K562 (cell line): Measurements from ENCODE around the gene TXNRD2. TPM values are rescaled to one million over a fixed set of nuclear protein-coding genes. Genes with fewer than 3 reads are reported as not detected.

Experiments used
- ATAC-seq: fragments of 200-7000 bp; cut with Tn5 transposase; 3 replicates; pipeline ENCODE4 v1.9.1; 2020; ENCODE audit warnings: moderate library complexity
- BruUV-seq: library from RNA; stranded (reverse); fragments of 400-500 nt; replicated peaks from 2 replicates; lab custom pipeline; 2021; lab: Mats Ljungman, UMichigan
- CTCF ChIA-PET: fragments of 300-600 bp; formaldehyde crosslinking; extraction: SDS; loops from one replicate; lab custom pipeline; 2021; ENCODE audit warnings: low intra/inter-chr PET ratio; lab: Yijun Ruan, JAX
- POLR2A ChIA-PET: fragments of 300-600, 350-650 bp; sonication (Branson Sonifier 250); formaldehyde crosslinking; extraction: SDS; loops from one replicate; lab custom pipeline; 2021; ENCODE audit warnings: antibody characterized with exemption, inconsistent platforms; lab: Yijun Ruan, JAX
- DNase-seq, 4 experiments: peaks; one replicate each; pipeline versions ENCODE4 v3.0.0 to v3.0.0-alpha.2; 2011 to 2018; ENCODE audit warnings: low spot score in 3 of 4, mixed read lengths in 3 of 4; ENCODE audit errors: extremely low read depth in 1 of 4
- FAIRE-seq: peaks from 2 replicates; lab custom pipeline; 2011; peaks lifted over from hg19 to GRCh38; lab: Jason Lieb, UNC
- H2AFZ ChIP-seq: 2 replicates; pipeline ENCODE4 v1.6.0; 2011; ENCODE audit warnings: low read depth, low read length, control low read depth, inconsistent platforms
- H3K27ac ChIP-seq: fragments of 200-600 bp; 3 replicates; pipeline ENCODE4 v1.8.0; 2011; ENCODE audit warnings: low read depth, mild to moderate bottlenecking, control low read depth, inconsistent platforms, low read length, moderate library complexity, mixed read lengths; ENCODE audit errors: extremely low read depth
- H3K27me3 ChIP-seq, 2 experiments: fragments of 300-600 bp in 1 of 2; 2 replicates in 1 of 2; 3 replicates in 1 of 2; pipeline versions ENCODE4 v1.6.0 to v1.8.0; 2011; ENCODE audit warnings: inconsistent platforms in 2 of 2, low read length in 2 of 2, mild to moderate bottlenecking in 1 of 2, mixed read lengths in 1 of 2, moderate library complexity in 1 of 2; ENCODE audit not compliant: control insufficient read depth in 2 of 2, insufficient read depth in 2 of 2
- H3K36me3 ChIP-seq: fragments of 300-600 bp; 3 replicates; pipeline ENCODE4 v1.8.0; 2011; ENCODE audit warnings: mild to moderate bottlenecking, low read length, inconsistent platforms; ENCODE audit not compliant: control insufficient read depth, insufficient read depth
- H3K4me1 ChIP-seq, 2 experiments: fragments of 200-600 bp in 1 of 2; replicated peaks in 1 of 2; 2 replicates in 1 of 2; 3 replicates in 1 of 2; pipeline versions ENCODE4 v1.5.1 to v1.8.0; 2011; ENCODE audit warnings: inconsistent platforms in 2 of 2, low read length in 2 of 2, mild to moderate bottlenecking in 1 of 2, mixed read lengths in 1 of 2, moderate library complexity in 1 of 2; ENCODE audit not compliant: control insufficient read depth in 2 of 2, insufficient read depth in 2 of 2
- H3K4me2 ChIP-seq: 2 replicates; pipeline ENCODE4 v1.6.1; 2011; ENCODE audit warnings: low read length, control low read depth, inconsistent platforms, mixed read lengths; ENCODE audit not compliant: insufficient read depth
- H3K4me3 ChIP-seq: fragments of 200-600 bp; sonication (generic), shearing (Covaris generic); 2 replicates; pipeline ENCODE4 v1.5.1; 2016; ENCODE audit warnings: control low read depth, inconsistent platforms
- H3K79me2 ChIP-seq: fragments of 200-600 bp; 3 replicates; pipeline ENCODE4 v1.8.0; 2011; ENCODE audit warnings: low read length, inconsistent platforms; ENCODE audit not compliant: control insufficient read depth, insufficient read depth
- H3K9ac ChIP-seq, 2 experiments: 2 replicates each; pipeline versions ENCODE4 v1.6.0 to v1.6.1; 2011; ENCODE audit warnings: low read depth in 2 of 2, low read length in 2 of 2, control low read depth in 1 of 2, inconsistent platforms in 1 of 2, mild to moderate bottlenecking in 1 of 2, mixed read lengths in 1 of 2; ENCODE audit not compliant: insufficient read depth in 1 of 2
- H3K9me1 ChIP-seq: one replicate; pipeline ENCODE4 v1.6.0; 2011; ENCODE audit warnings: inconsistent platforms, mild to moderate bottlenecking, low read length, moderate library complexity; ENCODE audit not compliant: control insufficient read depth, insufficient read depth
- H3K9me3 ChIP-seq: replicated peaks from 2 replicates; pipeline ENCODE4 v1.5.1; 2011; ENCODE audit warnings: low read depth, low read length, inconsistent platforms; ENCODE audit not compliant: control insufficient read depth, insufficient read depth
- H4K20me1 ChIP-seq: replicated peaks from 2 replicates; pipeline ENCODE4 v1.6.1; 2011; ENCODE audit warnings: low read length, inconsistent platforms, mixed read lengths; ENCODE audit not compliant: control insufficient read depth, insufficient read depth
- CHD1 ChIP-seq: fragments of 200-600 bp; sonication (generic); IDR thresholded peaks from one replicate; pipeline ENCODE4 v1.6.1; 2012; ENCODE audit warnings: mild to moderate bottlenecking, moderate library complexity, low read length, inconsistent platforms
- DEAF1 ChIP-seq: fragments of 450-650 bp; formaldehyde crosslinking; IDR thresholded peaks from 2 replicates; pipeline ENCODE4 v1.4.0; 2020; ENCODE audit warnings: mild to moderate bottlenecking, moderate library complexity
- GATA2 ChIP-seq: sonication (generic); formaldehyde crosslinking; IDR thresholded peaks from 2 replicates; pipeline ENCODE4 v1.4.0; 2020; ENCODE audit warnings: mild to moderate bottlenecking, missing genetic modification reagents
- HES1 ChIP-seq: fragments of 450-650 bp; IDR thresholded peaks from 2 replicates; pipeline ENCODE4 v1.6.1; 2016; ENCODE audit warnings: low read depth, mild to moderate bottlenecking, moderate library complexity
- PCBP2 ChIP-seq: fragments of 200-400 bp; formaldehyde crosslinking; IDR thresholded peaks from 2 replicates; pipeline ENCODE4 v1.6.1; 2018; ENCODE audit warnings: low read length, low read depth, mild to moderate bottlenecking, moderate library complexity; ENCODE audit not compliant: poor library complexity, severe bottlenecking
- PML ChIP-seq: IDR thresholded peaks from 2 replicates; pipeline ENCODE4 v1.6.1; 2012; ENCODE audit warnings: low read length, inconsistent platforms
- THAP7 ChIP-seq: fragments of 250-450 bp; sonication (Bioruptor Pico); IDR thresholded peaks from 2 replicates; pipeline ENCODE4 v1.5.0; 2021
- ZNF134 ChIP-seq: fragments of 250-450 bp; sonication (Bioruptor Pico); conservative IDR thresholded peaks from 2 replicates; pipeline ENCODE4 v1.4.0; 2020
- ZNF384 ChIP-seq: IDR thresholded peaks from 2 replicates; pipeline ENCODE4 v1.6.1; 2012; ENCODE audit warnings: low read depth, low read length, improper control_type of control experiment
- ZNF445 ChIP-seq: fragments of 250-450 bp; sonication (Bioruptor Pico); IDR thresholded peaks from 2 replicates; pipeline ENCODE4 v1.4.0; 2020; ENCODE audit warnings: low read depth, mild to moderate bottlenecking, moderate library complexity
- ZNF696 ChIP-seq: fragments of 250-450 bp; sonication (Bioruptor Pico); conservative IDR thresholded peaks from 2 replicates; pipeline ENCODE4 v1.4.0; 2020; ENCODE audit warnings: mild to moderate bottlenecking, moderate library complexity
- ZSCAN32 ChIP-seq: fragments of 450-650 bp; formaldehyde crosslinking; IDR thresholded peaks from 2 replicates; pipeline ENCODE4 v1.4.0; 2020; ENCODE audit warnings: mild to moderate bottlenecking, moderate library complexity
- WGBS: fragments of 100-300 bp; shearing (Covaris generic); methylation state at CpG from one replicate; pipeline ENCODE4 v1.1.6; 2016; ENCODE audit warnings: low coverage, mixed read lengths; ENCODE audit not compliant: insufficient coverage; ENCODE audit errors: missing lambda C conversion rate; 5-methylcytosine and 5-hydroxymethylcytosine counted together
- in situ Hi-C: fragments of 300-500 bp; cut with MboI; formaldehyde crosslinking; loops from 4 replicates; pipeline ENCODE4 v1.15.0; 2018; ENCODE audit warnings: inconsistent platforms, mixed read lengths
- intact Hi-C: fragments of 100-400 bp; cut with micrococcal nuclease; formaldehyde crosslinking; loops from 2 replicates; pipeline ENCODE4 v1.14.2; 2022
- polyA plus RNA-seq, 8 experiments: library from polyadenylated mRNA; depleted of rRNA in 4 of 8; stranded (reverse) in 5 of 8; unstranded in 3 of 8; fragments of >200 nt; fragmentation: Nextera tagmentation in 2 of 8; fragmentation: Illumina TruSeq in 1 of 8; extraction: Ambion mirVana in 2 of 8; extraction: Trizol in 1 of 8; gene quantifications; 2 replicates each; pipeline versions ENCODE4 v1.2.1 to v1.2.3, GENCODE V29; 2011 to 2014; ENCODE audit warnings: inconsistent platforms in 1 of 8, missing spikeins in 1 of 8
- total RNA-seq, 7 experiments: library from RNA; depleted of rRNA in 6 of 7; stranded (reverse); fragments of >200 nt in 6 of 7; fragmentation: Illumina TruSeq in 2 of 7; extraction: Trizol in 2 of 7; gene quantifications; 2 replicates each; pipeline versions ENCODE4 v1.2.1 to v1.2.3, GENCODE V29; 2011 to 2021; ENCODE audit warnings: low replicate concordance in 1 of 7
- TF ChIP-seq, protein P1 (sequence below), 2 experiments: IDR thresholded peaks; 2 replicates each; pipeline ENCODE4 v1.6.1; 2012; ENCODE audit warnings: improper control_type of control experiment in 2 of 2, low read depth in 2 of 2, low read length in 2 of 2, borderline replicate concordance in 1 of 2

Gene TXNRD2
- total and polyA plus RNA-seq, 9 of the 15 experiments (the other 6 are each of a cell fraction or from before 2014, with no cell fraction given), result 3.3 to 80.2 (median 49.4) TPM

DNA sequence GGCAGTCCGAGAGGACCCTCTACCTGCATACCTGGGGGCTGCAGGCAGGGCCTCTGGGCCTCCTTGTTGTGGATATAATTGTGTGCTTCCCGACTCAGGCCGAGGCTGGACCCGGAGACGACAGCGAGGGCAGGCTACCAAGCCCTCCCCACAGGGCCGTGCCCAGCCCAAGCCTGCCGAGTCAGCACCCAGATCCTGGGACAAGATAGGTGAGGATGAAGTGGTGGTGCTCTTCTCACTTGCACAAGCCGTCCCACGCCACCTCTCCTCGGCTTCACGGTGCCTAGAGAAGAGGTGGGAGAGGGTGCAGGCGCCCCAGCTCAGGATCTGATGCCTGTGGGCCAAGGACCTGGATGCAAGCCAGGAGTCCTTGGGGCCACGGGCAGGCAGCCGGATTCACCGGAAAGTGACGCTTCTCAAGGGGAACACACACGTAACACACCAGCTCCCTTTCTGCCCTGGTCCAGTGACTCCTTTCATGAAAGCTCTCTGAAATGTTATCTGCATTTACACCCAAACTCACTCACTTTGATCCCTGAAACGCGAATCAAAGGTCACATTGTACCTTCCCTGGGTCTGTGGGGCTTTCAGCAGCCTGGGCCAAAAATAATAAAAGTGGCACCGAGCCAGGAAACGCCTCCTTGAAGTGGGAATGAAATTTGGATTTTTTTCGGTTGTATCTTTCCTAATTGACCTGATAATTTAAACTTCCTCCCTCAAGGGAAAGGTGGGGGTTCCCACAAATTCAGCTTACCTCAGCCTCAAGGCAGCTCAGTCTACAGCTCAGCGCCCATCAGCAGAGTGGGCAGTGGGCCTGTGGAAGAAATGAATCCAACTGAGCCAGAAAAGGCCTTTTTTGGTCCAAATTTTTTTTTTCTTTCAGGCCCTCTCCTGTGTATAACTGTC is 85.9 kb downstream of the TXNRD2 start:
- BruUV-seq, result no TSS peak
- H2AFZ ChIP-seq, result peak overlapping the region; percentile 94
- peaks cover 60% of the 10 kb centered on the region for H3K79me2 ChIP-seq
- TF ChIP-seq ZSCAN32 (CRISPR knock-in tag) (peak; percentile 43), ZNF384 (0 out of 2 replicates have a peak, but pooled peaks have one; percentile 38), THAP7 (CRISPR knock-in tag) (no peak), PCBP2 (no peak), ZNF134 (0 out of 2 replicates have a peak, but pooled peaks have one; percentile 4), HES1 (no peak), CHD1 (peak; percentile 99), ZNF696 (CRISPR knock-in tag) (no peak; the same call in 1 of the 2 replicates), DEAF1 (CRISPR knock-in tag) (0 out of 2 replicates have a peak, but pooled peaks have one; percentile 30), GATA2 (CRISPR knock-in tag) (no peak), ZNF445 (CRISPR knock-in tag) (peak; percentile 15), PML (no peak)
- TF ChIP-seq, protein P1, sequence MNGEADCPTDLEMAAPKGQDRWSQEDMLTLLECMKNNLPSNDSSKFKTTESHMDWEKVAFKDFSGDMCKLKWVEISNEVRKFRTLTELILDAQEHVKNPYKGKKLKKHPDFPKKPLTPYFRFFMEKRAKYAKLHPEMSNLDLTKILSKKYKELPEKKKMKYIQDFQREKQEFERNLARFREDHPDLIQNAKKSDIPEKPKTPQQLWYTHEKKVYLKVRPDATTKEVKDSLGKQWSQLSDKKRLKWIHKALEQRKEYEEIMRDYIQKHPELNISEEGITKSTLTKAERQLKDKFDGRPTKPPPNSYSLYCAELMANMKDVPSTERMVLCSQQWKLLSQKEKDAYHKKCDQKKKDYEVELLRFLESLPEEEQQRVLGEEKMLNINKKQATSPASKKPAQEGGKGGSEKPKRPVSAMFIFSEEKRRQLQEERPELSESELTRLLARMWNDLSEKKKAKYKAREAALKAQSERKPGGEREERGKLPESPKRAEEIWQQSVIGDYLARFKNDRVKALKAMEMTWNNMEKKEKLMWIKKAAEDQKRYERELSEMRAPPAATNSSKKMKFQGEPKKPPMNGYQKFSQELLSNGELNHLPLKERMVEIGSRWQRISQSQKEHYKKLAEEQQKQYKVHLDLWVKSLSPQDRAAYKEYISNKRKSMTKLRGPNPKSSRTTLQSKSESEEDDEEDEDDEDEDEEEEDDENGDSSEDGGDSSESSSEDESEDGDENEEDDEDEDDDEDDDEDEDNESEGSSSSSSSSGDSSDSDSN (IDR thresholded peaks at IDR 0.05; ENCODE audit: borderline replicate concordance in 1 of 2, low read depth in 2 of 2, low read length in 2 of 2), result peak; percentile 63 to 96

More for the DNA sequence above, 85.9 kb downstream of the TXNRD2 start:
- intact Hi-C loops, result loop anchor here (2.0 to 10.0 kb wide), 4 partner anchors 125 to 261 kb away; partner anchors contain the start of genes GP1BB, RANBP1, TANGO2 and TRMT2A
- Histone ChIP-seq H3K9me1 (peaks cover 17% of the 10 kb centered on the region), H3K36me3 (peaks cover 26% of the 10 kb centered on the region), H3K4me3 (peak overlapping the region; percentile 62), H3K27ac (peak overlapping the region; percentile 84), H3K4me2 (peak overlapping the region; percentile 94), H3K9me3 (no peaks in the 10 kb centered on the region), H3K9ac (peak overlapping the region; percentile 86 to 99), H4K20me1 (peaks cover 32% of the 10 kb centered on the region; the same call in 1 of the 2 replicates), H3K27me3 (no peaks in the 10 kb centered on the region), H3K4me1 (peaks cover 23 to 55% of the 10 kb centered on the region in 2 experiments)
- 4% methylated on average over 24 of the region's 24 CpGs for WGBS
- ATAC-seq (peak; percentile 44), DNase-seq (peak; percentile 94 to 98 (median 95)), FAIRE-seq (peak; percentile 84)
- POLR2A ChIA-PET, result interaction anchor here (0.6 to 3.9 kb wide), 41 partner anchors 9 to 767 kb away, joined by 3 to 60 read pairs (median 4); partner anchors contain the start of gene GP1BB
- in situ Hi-C loops, result no loop called here
- CTCF ChIA-PET, result interaction anchor here (0.6 to 1.1 kb wide), 3 partner anchors 12 to 98 kb away, joined by 3 read pairs; no protein-coding TSS in a partner anchor
